ENCODE data around the gene ZBTB16.

Gene ZBTB16

GRCh38 chr11:114059278-114059983 is at the start of gene ZBTB16:
TSS of gene ZBTB16 (plus strand) at chr11:114059711. CDS start at chr11:114063301, 3,590 bp downstream.
- no peak for DNase-seq (ENCODE audit: low read depth)

- DNase-seq (ENCODE audit: low read depth): no peak
Observed at GRCh38 chr11:114010931-114011330, 48.6 kb upstream of the ZBTB16 start.

DNA sequence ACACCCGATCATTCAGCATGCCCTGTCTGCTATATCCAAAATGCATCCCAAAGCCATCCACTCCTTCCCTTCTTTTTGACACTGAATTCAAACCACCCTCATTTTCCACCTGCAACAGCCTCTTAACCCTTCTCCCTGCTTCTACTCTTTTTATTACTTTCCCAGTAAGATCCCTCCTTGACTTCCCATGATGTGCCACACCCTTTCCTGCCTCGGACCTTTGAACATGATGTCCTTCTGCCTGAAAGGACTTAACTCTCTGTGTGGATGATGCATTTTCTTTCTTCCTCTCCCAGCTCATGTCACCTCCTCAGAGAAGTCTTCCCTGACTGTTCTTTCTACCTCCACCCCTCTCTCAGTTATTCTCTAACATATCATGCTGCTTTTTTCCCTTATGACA is 48.1 kb upstream of the ZBTB16 start:
- DNase-seq (ENCODE audit: low read depth): no peak

GRCh38 chr11:114015117-114015516 is 44.4 kb upstream of the ZBTB16 start:
- DNase-seq (ENCODE audit: low read depth): no peak

- no peak for DNase-seq (ENCODE audit: low read depth)
Observed at GRCh38 chr11:114016986-114017385, 42.5 kb upstream of the ZBTB16 start.

GRCh38 chr11:114017723-114018122 is 41.8 kb upstream of the ZBTB16 start:
- no peak for DNase-seq (ENCODE audit: low read depth)

GRCh38 chr11:114019046-114019445 is 40.5 kb upstream of the ZBTB16 start:
- DNase-seq (ENCODE audit: low read depth): no peak

- no peak for DNase-seq (ENCODE audit: low read depth)
Observed at GRCh38 chr11:114019574-114019973, 39.9 kb upstream of the ZBTB16 start.

DNA sequence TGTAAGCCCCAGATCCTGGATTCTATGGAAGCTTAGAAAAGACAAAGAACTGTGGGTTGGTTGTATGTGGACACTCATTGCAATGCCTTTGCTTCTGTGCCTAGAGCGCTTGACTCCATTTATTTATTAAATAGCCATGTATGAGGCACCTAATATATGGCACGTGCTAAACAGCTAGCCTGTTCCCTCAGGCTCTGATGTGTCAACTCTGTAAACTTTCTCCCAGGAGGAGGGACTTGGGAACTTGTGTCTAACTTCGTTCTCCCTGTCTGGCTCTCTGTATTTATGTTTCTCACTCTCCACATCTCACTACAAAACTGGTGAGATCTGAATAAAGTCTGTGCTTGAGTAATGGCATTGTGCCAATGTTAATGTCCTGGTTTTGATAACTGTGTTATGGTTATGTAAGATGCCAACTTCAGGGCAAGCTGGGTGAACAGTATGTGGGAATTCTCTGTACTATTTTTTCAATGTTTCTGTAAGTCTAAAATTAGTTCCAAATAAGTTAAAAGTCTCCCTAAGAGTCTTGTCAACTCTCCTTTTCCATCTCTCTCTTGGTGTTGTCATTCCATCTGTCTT is 34.1 kb upstream of the ZBTB16 start:
- DNase-seq (ENCODE audit: low read depth): no peak

DNA sequence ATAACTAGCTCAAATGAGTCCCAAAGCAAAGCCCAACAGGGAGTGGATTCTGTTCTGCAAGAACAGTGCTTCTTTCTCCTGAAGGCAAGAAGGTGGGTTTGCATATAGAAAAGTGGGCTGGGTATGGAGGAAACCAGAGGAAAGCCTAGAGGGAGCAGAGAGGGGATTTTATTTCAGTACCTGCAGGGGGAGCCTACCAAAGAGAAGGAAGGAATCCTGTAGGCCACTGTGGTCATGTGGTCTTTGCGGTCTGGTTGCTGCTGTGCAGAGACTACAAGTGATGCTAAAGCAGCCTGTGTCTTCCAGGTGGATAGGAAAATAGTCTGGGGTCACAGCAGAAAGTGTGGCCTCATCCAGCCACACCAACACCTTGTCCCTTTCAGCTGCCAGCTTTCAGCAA is 33.2 kb upstream of the ZBTB16 start:
- DNase-seq (ENCODE audit: low read depth): no peak

- no peak for DNase-seq (ENCODE audit: low read depth)
Observed at GRCh38 chr11:114027391-114027790, 32.1 kb upstream of the ZBTB16 start.

- no peak for DNase-seq (ENCODE audit: low read depth)
Observed at GRCh38 chr11:114027926-114028325, 31.6 kb upstream of the ZBTB16 start.

GRCh38 chr11:114031246-114031966 is 28.1 kb upstream of the ZBTB16 start:
- DNase-seq (ENCODE audit: low read depth): no peak

DNA sequence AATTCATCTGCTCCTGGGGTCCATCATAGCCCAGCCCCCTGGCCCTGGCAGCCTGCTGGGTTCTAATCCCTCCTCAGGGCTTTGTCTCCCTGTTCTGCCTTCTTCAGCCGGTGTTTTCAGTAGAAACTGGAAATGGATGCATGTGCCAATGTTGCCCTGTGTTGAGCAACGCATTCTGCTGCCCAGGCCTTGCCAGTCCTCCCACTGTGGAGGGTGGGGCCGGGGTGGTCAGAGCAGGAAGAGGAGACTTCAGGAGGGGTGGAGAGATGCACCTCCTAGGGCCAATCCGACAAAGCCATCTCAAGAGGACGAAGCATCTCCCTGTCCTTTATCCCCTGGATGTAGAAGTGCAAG is 27.6 kb upstream of the ZBTB16 start:
- no peak for DNase-seq (ENCODE audit: low read depth)

DNA sequence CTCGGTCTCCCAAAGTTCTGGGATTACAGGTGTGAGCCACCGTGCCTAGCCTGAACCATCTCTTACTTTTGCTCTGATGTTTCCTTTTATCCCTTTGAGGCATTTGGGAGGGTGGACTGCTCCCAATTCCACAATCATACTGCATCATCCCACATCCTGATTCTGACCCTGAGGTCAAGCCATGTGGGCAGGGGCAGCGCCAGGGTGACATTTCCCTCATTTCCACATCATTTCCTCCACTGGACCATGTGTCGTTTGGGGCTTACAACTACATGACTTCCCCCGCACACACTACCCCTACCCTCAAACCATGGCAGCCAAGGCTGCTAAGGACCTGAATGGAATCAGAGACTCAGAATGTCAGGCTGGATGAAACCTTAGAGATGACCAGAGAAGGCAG is 26.4 kb upstream of the ZBTB16 start:
- no peak for DNase-seq (ENCODE audit: low read depth)

GRCh38 chr11:114033572-114033971 is 25.9 kb upstream of the ZBTB16 start:
- no peak for DNase-seq (ENCODE audit: low read depth)

DNA sequence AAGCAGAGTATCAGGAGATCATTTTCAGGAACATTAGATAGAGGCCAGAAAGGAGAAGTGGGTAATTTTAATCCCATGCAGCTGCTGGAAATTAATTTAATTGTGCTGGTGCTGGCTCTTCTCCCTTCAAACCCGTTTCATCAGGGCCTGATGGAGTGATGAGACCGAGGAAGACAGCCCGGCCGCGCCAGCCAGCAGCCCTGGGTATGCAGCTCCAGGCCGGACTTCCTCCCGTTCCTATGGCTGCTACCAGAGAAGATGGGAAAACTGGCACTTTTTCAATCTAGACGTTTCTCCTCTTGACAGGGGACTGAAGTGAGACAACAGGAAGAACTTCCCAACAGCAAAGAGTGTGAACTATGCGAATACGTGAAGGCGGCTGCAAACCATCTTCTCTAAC is 24.6 kb upstream of the ZBTB16 start:
- DNase-seq (ENCODE audit: low read depth): no peak

DNA sequence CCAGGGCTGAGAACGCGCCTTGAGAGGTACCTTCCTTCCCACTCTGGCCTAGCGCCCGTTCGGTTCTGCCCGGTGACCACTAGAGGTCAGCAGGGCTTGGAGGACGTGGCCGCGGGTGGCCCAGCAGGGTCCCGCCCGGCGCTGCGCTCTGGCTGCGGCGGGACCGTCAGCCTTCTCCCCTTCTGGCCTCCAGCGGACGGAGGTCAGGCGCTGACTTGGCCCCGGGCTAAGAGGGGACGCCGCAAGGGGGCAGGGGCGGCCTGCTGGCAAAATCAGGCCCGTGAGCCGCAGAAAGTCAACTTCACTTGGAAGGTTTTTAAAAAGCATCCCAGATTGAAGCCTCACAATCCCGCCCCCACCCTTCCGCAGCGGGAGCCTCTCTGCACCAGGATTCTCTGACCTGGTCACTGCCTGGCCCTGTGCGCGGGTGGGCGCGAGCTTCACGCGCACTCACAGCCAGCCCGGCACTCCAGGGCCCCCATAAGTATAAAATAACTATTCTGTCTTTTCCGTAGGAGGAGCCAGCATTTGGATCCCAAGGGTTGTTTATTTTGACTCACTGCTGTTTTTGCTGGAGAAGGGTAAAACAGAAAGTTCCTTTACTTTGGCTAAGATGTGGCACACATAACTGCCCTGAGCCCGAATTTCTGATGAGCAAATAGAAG is 23.2 kb upstream of the ZBTB16 start:
- peak; percentile 40 for DNase-seq (ENCODE audit: low read depth)

- no peak for DNase-seq (ENCODE audit: low read depth)
Observed at GRCh38 chr11:114036958-114037357, 22.6 kb upstream of the ZBTB16 start.

GRCh38 chr11:114039551-114039950 is 20.0 kb upstream of the ZBTB16 start:
- DNase-seq (ENCODE audit: low read depth): no peak

DNA sequence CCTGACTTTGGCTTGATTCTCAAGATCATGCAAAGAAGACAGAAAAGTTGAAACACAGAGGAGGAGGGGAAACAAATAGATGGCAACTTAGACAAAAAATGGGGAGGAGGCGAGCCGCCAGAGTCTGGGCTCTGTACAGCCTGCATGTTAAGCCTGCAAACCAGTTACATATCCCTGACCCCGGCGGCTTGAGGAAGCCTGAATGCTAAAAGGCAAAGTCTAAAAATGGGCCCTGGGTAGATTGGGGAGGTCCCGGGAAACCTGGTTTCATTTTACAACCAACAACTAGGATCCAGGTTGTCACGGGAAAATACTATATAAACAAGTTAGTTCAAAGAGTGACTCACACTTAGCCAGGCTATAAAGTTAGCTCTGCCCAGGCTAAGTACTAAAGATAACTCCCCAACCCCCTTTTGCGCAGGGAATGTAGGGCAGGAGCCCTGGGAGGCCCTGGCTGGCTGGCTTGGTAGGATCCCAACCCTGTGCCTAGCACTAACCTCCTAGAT is 18.8 kb upstream of the ZBTB16 start:
- DNase-seq (ENCODE audit: low read depth): no peak

GRCh38 chr11:114042234-114042633 is 17.3 kb upstream of the ZBTB16 start:
- DNase-seq (ENCODE audit: low read depth): no peak

Data from stimulated activated CD4-positive, alpha-beta T cell treated with anti-CD3 and anti-CD28 coated beads, Interleukin-2, amount 100 ng/mL, for 4 hours (primary cell).